Measurements from ENCODE around the gene AMD1. TPM values are rescaled to one million over a fixed set of nuclear protein-coding genes. Genes with fewer than 3 reads are reported as not detected.

AMD1 gene
- total and polyA plus RNA-seq, 10 of the 15 experiments (the other 5 are each of a cell fraction or from before 2014, with no cell fraction given): 58.2 to 116 (median 79.3) TPM

DNA sequence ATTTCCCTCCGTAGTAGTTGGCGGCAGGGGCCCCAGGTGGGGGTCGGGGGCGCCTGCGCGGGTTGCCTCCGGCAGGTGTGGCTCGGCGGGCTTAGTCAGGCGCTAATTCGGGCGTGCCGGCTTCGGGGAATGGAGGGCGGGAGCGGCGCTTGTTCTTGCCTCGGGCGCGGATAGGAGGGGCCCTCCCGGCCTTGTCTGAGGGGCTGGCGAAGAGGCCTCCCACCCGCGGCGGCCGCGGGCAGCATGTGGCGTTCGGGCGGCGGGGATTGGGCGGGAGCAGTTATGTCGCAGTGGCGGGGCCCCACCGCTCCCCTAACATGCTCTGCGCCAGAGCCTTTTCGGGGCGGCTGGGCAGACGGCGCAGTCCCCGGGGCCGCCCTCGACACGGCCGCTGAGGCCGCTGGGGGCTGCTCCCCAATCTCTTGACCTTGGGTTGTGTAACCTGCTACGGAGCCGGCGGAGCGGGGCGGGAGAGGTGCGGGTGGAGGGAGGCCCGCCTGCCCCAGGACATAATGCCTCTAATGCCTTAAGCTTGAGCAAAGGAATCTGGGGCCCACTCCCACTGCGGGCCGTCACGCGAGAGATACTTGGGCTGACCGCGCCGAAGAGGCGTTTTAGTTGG, 1.1 kb downstream of the AMD1 start (continued):
- TF ChIP-seq KLF5 (IDR thresholded peaks at IDR 0.05; ENCODE audit: partially characterized antibody): no peak

DNA sequence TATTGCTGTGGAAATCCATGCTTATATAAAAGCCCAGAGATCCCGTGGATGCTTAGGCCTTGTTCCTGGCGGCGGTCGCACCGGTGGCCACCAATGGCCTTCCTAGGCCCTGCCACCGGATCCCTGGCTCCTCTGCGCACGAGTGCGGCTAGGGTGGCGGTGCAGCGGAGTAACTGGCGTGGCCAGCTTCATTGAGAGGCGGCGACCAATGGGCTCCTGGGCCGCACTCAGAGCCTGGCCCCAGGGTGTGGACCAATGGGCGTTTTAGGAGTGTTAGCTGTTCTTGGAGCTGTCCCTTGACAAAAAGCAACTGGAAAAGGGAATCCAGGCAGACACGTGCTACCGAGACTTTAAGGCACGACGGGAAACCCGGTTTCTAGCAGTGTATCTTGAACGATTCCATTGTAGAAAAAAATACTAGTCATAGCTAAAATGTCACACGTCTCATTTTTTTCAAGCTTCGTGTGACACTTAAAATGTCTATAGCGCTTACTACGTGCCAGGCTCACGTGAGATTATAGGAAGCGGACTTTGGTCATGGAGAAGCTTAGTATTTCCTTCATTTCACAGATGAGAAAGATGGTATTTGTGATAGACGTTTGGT, 1.7 kb downstream of the AMD1 start:
- peak overlapping the region; percentile 94 for H3K4me3 ChIP-seq
- H4K20me1 ChIP-seq (ENCODE audit: control insufficient read depth, insufficient read depth): peaks cover 11% of the 10 kb centered on the region; the same call in 1 of the 2 replicates
- peak; percentile 73 for ATAC-seq
- no peak for DNase-seq (ENCODE audit: low read depth, low spot score)
- peaks cover 77% of the 10 kb centered on the region for H3K79me2 ChIP-seq (ENCODE audit: control insufficient read depth, insufficient read depth, low read length)
- H3K4me1 ChIP-seq (ENCODE audit: control insufficient read depth, insufficient read depth, low read length): peaks cover 34% of the 10 kb centered on the region
- FAIRE-seq: no peak
- ChIA-PET POLR2A (interaction anchor here (1.0 to 5.1 kb wide), 8 partner anchors 10 to 93 kb away, joined by 3 to 75 read pairs (median 5); partner anchors contain the start of genes CDK19 and GTF3C6), RAD21 (ENCODE audit: unreplicated experiment) (interaction anchor here (0.8 to 8.2 kb wide), 7 partner anchors 9 to 286 kb away, joined by 3 to 107 read pairs (median 4); partner anchors contain the start of gene CDK19), CTCF (interaction anchor here (0.7 to 5.3 kb wide), 12 partner anchors 11 to 257 kb away, joined by 3 to 87 read pairs (median 4); partner anchors contain the start of gene CDK19), SMC1A (ENCODE audit: uncharacterized antibody, unreplicated experiment) (interaction anchor here (0.7 to 7.2 kb wide), 15 partner anchors 11 to 392 kb away, joined by 3 to 84 read pairs (median 5); partner anchors contain the start of genes CDK19, GTF3C6 and RPF2)
- in situ Hi-C loops (cut with MboI): loop anchor here (5.0 kb wide), 1 partner anchor 194 kb away; no protein-coding TSS in a partner anchor
- peak overlapping the region; percentile 95 for H3K4me2 ChIP-seq (ENCODE audit: control insufficient read depth, insufficient read depth)
- no peaks in the 10 kb centered on the region for H3K27me3 ChIP-seq (replicated peaks in 1 of 2; ENCODE audit: control insufficient read depth in 2 of 2, insufficient read depth in 2 of 2, low read length in 1 of 2)
- no peaks in the 10 kb centered on the region for H3K9me3 ChIP-seq (replicated peaks; ENCODE audit: control insufficient read depth, insufficient read depth, low read length)
- H2AFZ ChIP-seq (ENCODE audit: control insufficient read depth, low read depth, low read length): no peak overlapping the region; the same call in 1 of the 2 replicates
- no TSS peak for BruUV-seq (replicated peaks)
- H3K27ac ChIP-seq (ENCODE audit: control insufficient read depth, insufficient read depth): peak overlapping the region; percentile 93
- under 1% methylated on average over 29 of the region's 29 CpGs for WGBS (ENCODE audit: insufficient coverage, insufficient replicate concordance, low lambda C conversion rate, missing lambda C conversion rate)
- no peaks in the 10 kb centered on the region for H3K36me3 ChIP-seq (ENCODE audit: control insufficient read depth in 2 of 2, insufficient read depth in 2 of 2, low read length in 1 of 2)
- peak overlapping the region; percentile 91 for H3K9ac ChIP-seq (ENCODE audit: control insufficient read depth, insufficient read depth, low read length)
- intact Hi-C loops (cut with micrococcal nuclease; ENCODE audit: unreplicated experiment): loop anchor here (2.0 to 5.0 kb wide), 2 partner anchors 69 to 349 kb away; no protein-coding TSS in a partner anchor
- TF ChIP-seq RFX5 (IDR thresholded peaks at IDR 0.05; ENCODE audit: low read depth, low read length): no peak
- TF ChIP-seq, protein P1, sequence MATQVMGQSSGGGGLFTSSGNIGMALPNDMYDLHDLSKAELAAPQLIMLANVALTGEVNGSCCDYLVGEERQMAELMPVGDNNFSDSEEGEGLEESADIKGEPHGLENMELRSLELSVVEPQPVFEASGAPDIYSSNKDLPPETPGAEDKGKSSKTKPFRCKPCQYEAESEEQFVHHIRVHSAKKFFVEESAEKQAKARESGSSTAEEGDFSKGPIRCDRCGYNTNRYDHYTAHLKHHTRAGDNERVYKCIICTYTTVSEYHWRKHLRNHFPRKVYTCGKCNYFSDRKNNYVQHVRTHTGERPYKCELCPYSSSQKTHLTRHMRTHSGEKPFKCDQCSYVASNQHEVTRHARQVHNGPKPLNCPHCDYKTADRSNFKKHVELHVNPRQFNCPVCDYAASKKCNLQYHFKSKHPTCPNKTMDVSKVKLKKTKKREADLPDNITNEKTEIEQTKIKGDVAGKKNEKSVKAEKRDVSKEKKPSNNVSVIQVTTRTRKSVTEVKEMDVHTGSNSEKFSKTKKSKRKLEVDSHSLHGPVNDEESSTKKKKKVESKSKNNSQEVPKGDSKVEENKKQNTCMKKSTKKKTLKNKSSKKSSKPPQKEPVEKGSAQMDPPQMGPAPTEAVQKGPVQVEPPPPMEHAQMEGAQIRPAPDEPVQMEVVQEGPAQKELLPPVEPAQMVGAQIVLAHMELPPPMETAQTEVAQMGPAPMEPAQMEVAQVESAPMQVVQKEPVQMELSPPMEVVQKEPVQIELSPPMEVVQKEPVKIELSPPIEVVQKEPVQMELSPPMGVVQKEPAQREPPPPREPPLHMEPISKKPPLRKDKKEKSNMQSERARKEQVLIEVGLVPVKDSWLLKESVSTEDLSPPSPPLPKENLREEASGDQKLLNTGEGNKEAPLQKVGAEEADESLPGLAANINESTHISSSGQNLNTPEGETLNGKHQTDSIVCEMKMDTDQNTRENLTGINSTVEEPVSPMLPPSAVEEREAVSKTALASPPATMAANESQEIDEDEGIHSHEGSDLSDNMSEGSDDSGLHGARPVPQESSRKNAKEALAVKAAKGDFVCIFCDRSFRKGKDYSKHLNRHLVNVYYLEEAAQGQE (IDR thresholded peaks at IDR 0.05; ENCODE audit: low read depth, low read length): no peak
- TF ChIP-seq NR2C1 (IDR thresholded peaks at IDR 0.05): no peak
- no peak for TF ChIP-seq HDGF (IDR thresholded peaks at IDR 0.05)
- peak; percentile 10 for TF ChIP-seq SMAD1 (IDR thresholded peaks at IDR 0.05; ENCODE audit: low read depth, partially characterized antibody)
- TF ChIP-seq BMI1 (IDR thresholded peaks at IDR 0.05; ENCODE audit: borderline replicate concordance): no peak
- TF ChIP-seq PAX5 (IDR thresholded peaks at IDR 0.05; ENCODE audit: borderline replicate concordance, low read depth, low read length): no peak
- TF ChIP-seq, protein P2, sequence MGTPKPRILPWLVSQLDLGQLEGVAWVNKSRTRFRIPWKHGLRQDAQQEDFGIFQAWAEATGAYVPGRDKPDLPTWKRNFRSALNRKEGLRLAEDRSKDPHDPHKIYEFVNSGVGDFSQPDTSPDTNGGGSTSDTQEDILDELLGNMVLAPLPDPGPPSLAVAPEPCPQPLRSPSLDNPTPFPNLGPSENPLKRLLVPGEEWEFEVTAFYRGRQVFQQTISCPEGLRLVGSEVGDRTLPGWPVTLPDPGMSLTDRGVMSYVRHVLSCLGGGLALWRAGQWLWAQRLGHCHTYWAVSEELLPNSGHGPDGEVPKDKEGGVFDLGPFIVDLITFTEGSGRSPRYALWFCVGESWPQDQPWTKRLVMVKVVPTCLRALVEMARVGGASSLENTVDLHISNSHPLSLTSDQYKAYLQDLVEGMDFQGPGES (IDR thresholded peaks at IDR 0.05): no peak
- 0 out of 2 replicates have a peak, but pooled peaks have one; percentile 47 for TF ChIP-seq CBX5 (IDR thresholded peaks at IDR 0.05; ENCODE audit: low read depth)
- TF ChIP-seq NR2F1 (conservative IDR thresholded peaks at IDR 0.05): no peak
- no peak for TF ChIP-seq TBL1XR1 (IDR thresholded peaks at IDR 0.05; ENCODE audit: low read depth, low read length)
- no peak for TF ChIP-seq JUNB (IDR thresholded peaks at IDR 0.05)

All from GM12878 (cell line).